Measurements from ENCODE around the gene CHCHD6.

The CHCHD6 gene

GRCh38 chr3:126832933-126833332 is 128.9 kb downstream of the CHCHD6 start:
- H3K27me3 Mint-ChIP-seq: no peaks in the 10 kb centered on the region
- H3K36me3 Mint-ChIP-seq (ENCODE audit: insufficient read depth): no peaks in the 10 kb centered on the region
- H3K27ac Mint-ChIP-seq: no peak overlapping the region
- H3K4me1 Mint-ChIP-seq (ENCODE audit: low read depth in 2 of 2): peaks cover 5 to 7% of the 10 kb centered on the region in 2 donors
- no peak for DNase-seq
- no peak for ATAC-seq (replicated peaks)
- no peak overlapping the region for H3K4me3 Mint-ChIP-seq
- no peaks in the 10 kb centered on the region for H3K9me3 Mint-ChIP-seq

- H3K36me3 Mint-ChIP-seq (ENCODE audit: insufficient read depth): no peaks in the 10 kb centered on the region
- no peaks in the 10 kb centered on the region for H3K27me3 Mint-ChIP-seq
- H3K4me1 Mint-ChIP-seq (ENCODE audit: low read depth in 2 of 2): peaks cover 0 to 1% of the 10 kb centered on the region in 2 donors
- no peaks in the 10 kb centered on the region for H3K9me3 Mint-ChIP-seq
- DNase-seq (no peak), ATAC-seq (replicated peaks) (no peak)
- H3K27ac Mint-ChIP-seq: peak overlapping the region in 1 of 2 donors; percentile 54
- H3K4me3 Mint-ChIP-seq: no peak overlapping the region
These were observed 130.8 kb downstream of the CHCHD6 start for GRCh38 chr3:126834596-126835471.

GRCh38 chr3:126835472-126836219 is 131.6 kb downstream of the CHCHD6 start:
- H3K9me3 Mint-ChIP-seq: no peaks in the 10 kb centered on the region
- ATAC-seq (replicated peaks): no peak

GRCh38 chr3:126836220-126836860 is 132.3 kb downstream of the CHCHD6 start:
- Mint-ChIP-seq H3K4me3 (no peak overlapping the region), H3K4me1 (ENCODE audit: low read depth in 2 of 2) (peaks cover 0 to 1% of the 10 kb centered on the region in 2 donors), H3K9me3 (no peaks in the 10 kb centered on the region), H3K36me3 (ENCODE audit: insufficient read depth) (no peaks in the 10 kb centered on the region), H3K27ac (no peak overlapping the region), H3K27me3 (no peaks in the 10 kb centered on the region)
- DNase-seq (no peak), ATAC-seq (replicated peaks) (no peak)

More at GRCh38 chr3:126835472-126836219, 131.6 kb downstream of the CHCHD6 start:
- Mint-ChIP-seq H3K27me3 (no peaks in the 10 kb centered on the region), H3K4me3 (no peak overlapping the region), H3K4me1 (ENCODE audit: low read depth in 2 of 2) (peaks cover 0 to 1% of the 10 kb centered on the region in 2 donors), H3K27ac (peak overlapping the region in 1 of 2 donors; percentile 54), H3K36me3 (ENCODE audit: insufficient read depth) (no peaks in the 10 kb centered on the region)
- DNase-seq: no peak

- no peak for ATAC-seq (replicated peaks)
- Mint-ChIP-seq H3K27ac (no peak overlapping the region), H3K9me3 (no peaks in the 10 kb centered on the region), H3K4me3 (no peak overlapping the region), H3K27me3 (no peaks in the 10 kb centered on the region), H3K36me3 (ENCODE audit: insufficient read depth) (no peaks in the 10 kb centered on the region), H3K4me1 (ENCODE audit: low read depth in 2 of 2) (peaks cover 0 to 1% of the 10 kb centered on the region in 2 donors)
- no peak for DNase-seq
These were observed 133.7 kb downstream of the CHCHD6 start for GRCh38 chr3:126837773-126838172.

GRCh38 chr3:126845920-126846715 is 142.1 kb downstream of the CHCHD6 start:
- Mint-ChIP-seq H3K36me3 (ENCODE audit: insufficient read depth) (no peaks in the 10 kb centered on the region), H3K4me1 (ENCODE audit: low read depth in 2 of 2) (peaks cover 0 to 1% of the 10 kb centered on the region in 2 donors), H3K27me3 (no peaks in the 10 kb centered on the region), H3K4me3 (no peak overlapping the region), H3K9me3 (no peaks in the 10 kb centered on the region), H3K27ac (no peak overlapping the region)
- ATAC-seq (replicated peaks): no peak
- no peak for DNase-seq

- ATAC-seq (replicated peaks): no peak
These were observed 143.0 kb downstream of the CHCHD6 start for GRCh38 chr3:126847061-126847460.

GRCh38 chr3:126848991-126849390 is 145.0 kb downstream of the CHCHD6 start:
- DNase-seq: no peak
- no peaks in the 10 kb centered on the region for H3K9me3 Mint-ChIP-seq
- no peak for ATAC-seq (replicated peaks)
- H3K4me3 Mint-ChIP-seq: no peak overlapping the region
- H3K27ac Mint-ChIP-seq: no peak overlapping the region
- peaks cover 0 to under 1% of the 10 kb centered on the region in 2 donors for H3K4me1 Mint-ChIP-seq (ENCODE audit: low read depth in 2 of 2)
- no peaks in the 10 kb centered on the region for H3K36me3 Mint-ChIP-seq (ENCODE audit: insufficient read depth)
- no peaks in the 10 kb centered on the region for H3K27me3 Mint-ChIP-seq

More at GRCh38 chr3:126847061-126847460, 143.0 kb downstream of the CHCHD6 start:
- H3K9me3 Mint-ChIP-seq: no peaks in the 10 kb centered on the region
- peaks cover 0 to 1% of the 10 kb centered on the region in 2 donors for H3K4me1 Mint-ChIP-seq (ENCODE audit: low read depth in 2 of 2)
- no peak overlapping the region for H3K4me3 Mint-ChIP-seq
- no peak for DNase-seq
- H3K27ac Mint-ChIP-seq: no peak overlapping the region
- no peaks in the 10 kb centered on the region for H3K27me3 Mint-ChIP-seq
- no peaks in the 10 kb centered on the region for H3K36me3 Mint-ChIP-seq (ENCODE audit: insufficient read depth)

- no peak overlapping the region for H3K4me3 Mint-ChIP-seq
- H3K36me3 Mint-ChIP-seq (ENCODE audit: insufficient read depth): no peaks in the 10 kb centered on the region
- ATAC-seq (replicated peaks) (no peak), DNase-seq (no peak)
- no peaks in the 10 kb centered on the region for H3K4me1 Mint-ChIP-seq (ENCODE audit: low read depth in 2 of 2)
- no peaks in the 10 kb centered on the region for H3K27me3 Mint-ChIP-seq
- no peak overlapping the region for H3K27ac Mint-ChIP-seq
- H3K9me3 Mint-ChIP-seq: no peaks in the 10 kb centered on the region
These were observed 145.7 kb downstream of the CHCHD6 start for GRCh38 chr3:126849768-126850167.

GRCh38 chr3:126850370-126851085 is 146.5 kb downstream of the CHCHD6 start:
- Mint-ChIP-seq H3K4me3 (no peak overlapping the region), H3K27ac (no peak overlapping the region), H3K9me3 (no peaks in the 10 kb centered on the region), H3K36me3 (ENCODE audit: insufficient read depth) (no peaks in the 10 kb centered on the region), H3K27me3 (no peaks in the 10 kb centered on the region), H3K4me1 (ENCODE audit: low read depth in 2 of 2) (no peaks in the 10 kb centered on the region)
- ATAC-seq (replicated peaks) (no peak), DNase-seq (no peak)

- Mint-ChIP-seq H3K4me1 (ENCODE audit: low read depth in 2 of 2) (no peaks in the 10 kb centered on the region), H3K9me3 (no peaks in the 10 kb centered on the region), H3K36me3 (ENCODE audit: insufficient read depth) (no peaks in the 10 kb centered on the region), H3K27ac (no peak overlapping the region), H3K4me3 (no peak overlapping the region), H3K27me3 (no peaks in the 10 kb centered on the region)
- ATAC-seq (replicated peaks) (no peak), DNase-seq (no peak)
These were observed 147.3 kb downstream of the CHCHD6 start for GRCh38 chr3:126851382-126851781.

- H3K9me3 Mint-ChIP-seq: no peaks in the 10 kb centered on the region
- H3K27me3 Mint-ChIP-seq: no peaks in the 10 kb centered on the region
- DNase-seq (no peak), ATAC-seq (replicated peaks) (no peak)
- no peaks in the 10 kb centered on the region for H3K4me1 Mint-ChIP-seq (ENCODE audit: low read depth in 2 of 2)
- no peak overlapping the region for H3K4me3 Mint-ChIP-seq
- H3K27ac Mint-ChIP-seq: no peak overlapping the region
- no peaks in the 10 kb centered on the region for H3K36me3 Mint-ChIP-seq (ENCODE audit: insufficient read depth)
These were observed 147.9 kb downstream of the CHCHD6 start for GRCh38 chr3:126851934-126852333.
